Measurements from ENCODE around the gene VEZT.
"Not testable (repeated sequence)": the region's sequence is repeated elsewhere in the genome, so short reads cannot be mapped to it uniquely, and the experiment has no call there.

Gene VEZT

DNA sequence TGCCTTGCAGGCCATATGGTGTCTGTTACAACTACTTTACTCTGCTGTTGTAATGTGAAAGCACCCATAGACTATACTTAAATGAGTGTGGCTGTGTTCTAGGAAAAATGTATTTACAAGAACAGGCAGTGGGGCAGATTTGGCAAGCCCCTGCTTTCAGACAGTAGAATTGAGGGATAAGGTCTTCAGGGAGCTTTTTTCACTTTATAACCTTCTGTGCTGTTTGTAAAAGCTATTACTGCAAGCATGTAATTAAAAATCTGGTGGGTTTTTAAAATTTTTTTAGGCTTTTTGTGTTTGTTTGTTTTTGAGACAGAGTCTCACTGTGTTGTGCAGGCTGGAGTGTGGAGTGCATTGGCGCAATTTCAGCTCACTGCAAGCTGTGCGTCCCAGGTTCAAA, 73.9 kb downstream of the VEZT start:
- Mint-ChIP-seq H3K4me1 (no peaks in the 10 kb centered on the region), H3K4me3 (no peak overlapping the region)

DNA sequence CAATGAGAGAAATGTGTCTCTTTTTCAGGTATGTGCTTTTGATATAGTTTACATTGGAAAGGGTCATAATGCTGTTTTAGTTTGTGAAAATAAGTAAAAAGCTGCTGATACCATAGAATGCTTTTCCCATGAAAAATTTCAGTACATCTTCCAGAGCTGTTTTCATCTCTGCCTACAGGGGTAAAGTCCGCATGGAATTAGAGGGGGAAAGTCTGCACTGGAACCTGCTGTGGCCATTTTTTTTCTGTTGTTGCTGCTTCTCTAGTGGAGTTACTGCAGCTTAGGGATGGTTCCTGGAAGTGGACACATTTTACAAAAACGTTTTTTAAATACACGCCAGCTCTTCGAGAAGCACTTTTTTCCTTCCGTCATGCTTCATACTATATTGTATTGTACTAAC, 81.3 kb downstream of the VEZT start:
- peaks cover 6% of the 10 kb centered on the region for H3K4me1 Mint-ChIP-seq
- H3K27ac Mint-ChIP-seq: no peak overlapping the region
- H3K4me3 Mint-ChIP-seq: no peak overlapping the region
- no peaks in the 10 kb centered on the region for H3K27me3 Mint-ChIP-seq
- ATAC-seq: no peak
- DNase-seq: no peak
- no peaks in the 10 kb centered on the region for H3K9me3 Mint-ChIP-seq

More for the DNA sequence above, 73.9 kb downstream of the VEZT start:
- DNase-seq (no peak), ATAC-seq (no peak)
- Mint-ChIP-seq H3K9me3 (no peaks in the 10 kb centered on the region), H3K27me3 (no peaks in the 10 kb centered on the region), H3K27ac (peak overlapping the region in 1 of 2 donors; percentile 42)

DNA sequence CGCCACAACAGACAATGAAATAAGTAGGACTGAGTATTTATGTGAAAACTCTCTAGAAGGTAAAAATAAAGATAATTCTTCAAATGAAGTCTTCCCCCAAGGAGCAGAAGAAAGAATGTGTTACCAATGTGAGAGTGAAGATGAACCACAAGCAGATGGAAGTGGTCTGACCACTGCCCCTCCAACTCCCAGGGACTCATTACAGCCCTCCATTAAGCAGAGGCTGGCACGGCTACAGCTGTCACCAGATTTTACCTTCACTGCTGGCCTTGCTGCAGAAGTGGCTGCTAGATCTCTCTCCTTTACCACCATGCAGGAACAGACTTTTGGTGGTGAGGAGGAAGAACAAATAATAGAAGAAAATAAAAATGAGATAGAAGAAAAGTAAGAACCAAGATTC, 82.7 kb downstream of the VEZT start:
- Mint-ChIP-seq H3K4me3 (no peak overlapping the region), H3K9me3 (no peaks in the 10 kb centered on the region), H3K4me1 (peaks cover 6% of the 10 kb centered on the region), H3K27me3 (no peaks in the 10 kb centered on the region), H3K27ac (no peak overlapping the region)
- no peak for ATAC-seq
- DNase-seq: no peak

DNA sequence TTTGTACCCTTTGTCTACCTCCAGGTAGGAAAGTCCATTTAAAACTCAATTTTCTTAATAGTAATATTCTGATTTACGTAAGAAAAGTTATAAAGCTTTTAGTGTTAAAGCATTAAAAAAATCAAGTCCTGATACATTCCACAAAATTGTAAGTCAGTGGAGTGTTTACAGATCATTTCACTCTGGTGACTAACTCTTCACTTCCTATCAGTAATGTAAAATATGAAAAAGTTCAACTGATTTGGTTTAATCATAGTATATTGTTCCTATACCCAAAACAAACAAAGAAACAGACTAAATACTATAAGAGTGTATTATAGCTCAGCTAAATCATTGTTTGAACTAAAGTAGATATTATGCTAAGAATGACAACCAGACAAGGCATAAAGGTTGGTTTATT, 85.9 kb downstream of the VEZT start:
- H3K4me1 Mint-ChIP-seq: peaks cover 6% of the 10 kb centered on the region
- no peak overlapping the region for H3K27ac Mint-ChIP-seq
- no peaks in the 10 kb centered on the region for H3K9me3 Mint-ChIP-seq
- no peak overlapping the region for H3K4me3 Mint-ChIP-seq
- H3K27me3 Mint-ChIP-seq: no peaks in the 10 kb centered on the region
- DNase-seq (no peak), ATAC-seq (no peak)

DNA sequence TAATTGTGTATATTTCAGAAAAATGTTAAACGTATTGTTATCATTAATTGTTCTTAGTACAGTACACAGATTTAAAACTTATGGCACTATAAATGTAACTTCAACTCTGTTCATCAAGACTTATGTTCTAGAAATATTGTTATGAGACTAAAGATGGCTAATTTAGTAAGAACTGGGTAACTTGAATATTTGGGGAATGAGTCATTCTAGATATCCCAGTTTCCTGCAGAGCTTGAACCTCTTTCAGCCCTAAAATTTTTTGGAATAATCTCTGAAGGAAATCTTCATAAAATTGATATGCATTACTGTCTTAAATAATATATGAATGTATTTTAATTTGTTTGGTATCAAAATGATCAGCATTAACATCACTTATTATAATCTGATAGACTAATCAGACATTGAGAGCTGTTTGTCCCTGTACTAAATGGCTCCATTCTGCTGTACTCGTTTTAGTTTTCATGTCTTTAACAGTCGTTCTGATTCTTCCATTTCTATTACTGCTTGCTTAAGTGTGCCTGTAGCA, 87.1 kb downstream of the VEZT start:
- Mint-ChIP-seq H3K4me3 (no peak overlapping the region), H3K27ac (no peak overlapping the region), H3K27me3 (no peaks in the 10 kb centered on the region), H3K9me3 (no peaks in the 10 kb centered on the region), H3K4me1 (peaks cover 6% of the 10 kb centered on the region)
- ATAC-seq (no peak), DNase-seq (no peak)

DNA sequence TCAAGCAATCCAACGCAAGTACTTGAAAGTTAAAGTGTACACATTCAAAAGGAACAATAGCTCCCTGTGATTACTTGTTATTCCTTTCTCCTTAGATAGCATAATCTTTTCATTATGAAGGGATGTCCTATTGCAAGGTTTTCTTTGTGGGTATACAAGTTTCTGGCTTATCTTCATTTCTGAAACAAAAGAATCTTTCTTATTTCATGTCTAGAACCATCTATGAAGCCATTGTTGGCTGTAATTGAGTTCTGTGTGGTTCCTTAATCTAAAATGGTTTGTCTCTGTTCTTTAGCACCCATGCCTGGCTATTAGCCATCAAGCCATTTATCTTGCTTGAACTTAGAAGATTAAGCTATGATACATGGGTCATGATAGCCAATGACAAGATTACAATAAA, 95.0 kb downstream of the VEZT start:
- Mint-ChIP-seq H3K4me3 (no peak overlapping the region), H3K27ac (no peak overlapping the region), H3K9me3 (no peaks in the 10 kb centered on the region), H3K27me3 (peaks cover 14% of the 10 kb centered on the region), H3K4me1 (no peaks in the 10 kb centered on the region)
- DNase-seq (no peak), ATAC-seq (no peak)

DNA sequence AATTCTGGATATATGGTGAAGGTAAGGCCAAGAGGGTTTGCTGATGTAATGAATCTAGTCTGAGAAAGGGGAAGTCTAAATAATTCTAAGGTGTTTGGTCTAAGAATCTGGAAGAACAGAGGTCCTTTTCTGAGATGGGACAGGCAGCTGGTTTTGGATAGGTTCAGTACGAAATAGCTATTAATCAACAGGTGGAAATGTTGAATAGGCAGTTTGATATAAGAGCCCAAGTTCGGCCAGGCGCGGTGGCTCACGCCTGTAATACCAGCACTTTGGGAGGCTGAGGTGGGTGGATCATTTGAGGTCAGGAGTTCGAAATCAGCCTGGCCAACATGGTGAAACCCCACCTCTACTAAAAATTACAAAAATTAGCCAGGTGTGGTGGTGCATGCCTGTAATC, 97.1 kb downstream of the VEZT start:
- not testable (repeated sequence) for H3K4me3 Mint-ChIP-seq, H3K9me3 Mint-ChIP-seq, ATAC-seq, H3K27ac Mint-ChIP-seq, H3K4me1 Mint-ChIP-seq, DNase-seq
- peaks cover 14% of the 10 kb centered on the region for H3K27me3 Mint-ChIP-seq

DNA sequence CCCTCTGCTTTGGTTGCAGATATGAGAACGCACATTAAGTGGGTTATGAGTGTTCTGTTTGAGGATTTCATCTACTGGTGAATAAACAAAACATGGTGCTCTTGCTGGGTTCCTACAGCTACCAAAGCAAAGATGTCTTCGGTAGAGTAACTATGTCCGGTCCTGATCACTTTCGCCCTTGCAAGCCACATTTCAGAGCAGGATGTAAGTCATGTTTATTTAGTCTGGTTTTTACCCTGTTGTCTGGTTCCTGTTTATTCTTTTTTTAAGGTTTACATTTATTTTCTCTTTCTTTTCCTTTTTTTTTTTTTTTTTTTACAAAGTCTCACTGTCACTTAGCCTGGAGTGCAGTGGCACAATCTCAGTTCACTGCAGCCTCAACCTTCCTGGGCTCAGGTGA, 99.2 kb downstream of the VEZT start:
- DNase-seq (no peak), ATAC-seq (no peak)
- H3K9me3 Mint-ChIP-seq: no peaks in the 10 kb centered on the region
- H3K27me3 Mint-ChIP-seq: peaks cover 14% of the 10 kb centered on the region
- H3K4me1 Mint-ChIP-seq: no peaks in the 10 kb centered on the region
- H3K4me3 Mint-ChIP-seq: no peak overlapping the region
- no peak overlapping the region for H3K27ac Mint-ChIP-seq

DNA sequence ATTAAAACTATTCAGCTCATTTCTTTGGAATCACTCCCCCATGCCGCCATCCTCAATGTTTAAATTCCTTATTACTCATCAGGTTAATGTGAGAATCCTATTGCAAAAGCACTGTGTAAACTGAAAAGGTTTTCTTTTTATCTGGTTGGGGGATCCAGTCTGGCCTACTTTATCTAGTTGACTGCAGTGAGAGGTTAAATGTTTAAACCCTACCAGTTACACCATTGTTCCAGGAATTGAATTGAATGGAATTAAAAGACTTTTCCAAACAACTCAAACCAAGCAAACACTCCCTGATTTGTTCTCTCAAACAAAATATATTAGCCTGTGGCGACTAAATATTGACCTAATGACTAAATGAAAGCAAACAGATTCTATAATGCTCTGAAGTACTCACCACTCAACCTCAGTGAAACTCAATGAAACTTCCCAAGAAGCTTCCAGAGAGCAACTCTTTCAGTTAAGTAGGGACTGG, 100.5 kb downstream of the VEZT start:
- no peaks in the 10 kb centered on the region for H3K9me3 Mint-ChIP-seq
- no peak overlapping the region for H3K27ac Mint-ChIP-seq
- DNase-seq (no peak), ATAC-seq (no peak)
- no peak overlapping the region for H3K4me3 Mint-ChIP-seq
- no peaks in the 10 kb centered on the region for H3K4me1 Mint-ChIP-seq
- peaks cover 21% of the 10 kb centered on the region for H3K27me3 Mint-ChIP-seq

DNA sequence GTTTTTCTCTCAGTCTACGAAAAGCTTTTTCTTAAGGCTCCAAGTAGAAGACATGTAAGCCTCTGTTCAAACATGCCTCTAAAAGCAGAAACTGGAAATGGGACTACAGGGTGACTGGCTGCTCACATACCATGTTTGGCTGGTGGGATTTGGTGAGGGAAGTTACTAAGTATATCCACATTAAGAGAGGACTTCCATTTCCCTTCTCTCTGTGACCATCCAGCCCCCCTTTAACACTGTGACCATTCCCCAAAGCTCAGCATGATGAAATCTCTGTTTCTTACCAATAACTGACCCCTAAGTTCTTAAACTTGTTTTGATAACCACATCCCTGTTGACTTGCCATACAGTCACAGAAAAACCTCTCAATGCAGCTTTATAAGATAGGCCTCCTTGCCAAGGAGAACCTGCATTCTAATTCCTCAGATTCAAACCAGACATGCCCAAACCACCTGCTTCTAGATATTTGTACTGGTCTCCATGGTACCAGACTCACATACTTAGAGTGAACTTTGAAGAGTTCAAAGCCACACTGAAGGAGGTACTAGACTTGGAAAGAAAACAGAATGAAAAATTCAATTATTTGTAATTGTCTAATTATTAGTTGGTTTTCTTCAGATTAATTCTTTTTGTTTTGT, 102.2 kb downstream of the VEZT start:
- Mint-ChIP-seq H3K4me1 (no peaks in the 10 kb centered on the region), H3K27ac (no peak overlapping the region), H3K27me3 (peaks cover 8% of the 10 kb centered on the region), H3K4me3 (no peak overlapping the region), H3K9me3 (no peaks in the 10 kb centered on the region)
- ATAC-seq (no peak), DNase-seq (no peak)

DNA sequence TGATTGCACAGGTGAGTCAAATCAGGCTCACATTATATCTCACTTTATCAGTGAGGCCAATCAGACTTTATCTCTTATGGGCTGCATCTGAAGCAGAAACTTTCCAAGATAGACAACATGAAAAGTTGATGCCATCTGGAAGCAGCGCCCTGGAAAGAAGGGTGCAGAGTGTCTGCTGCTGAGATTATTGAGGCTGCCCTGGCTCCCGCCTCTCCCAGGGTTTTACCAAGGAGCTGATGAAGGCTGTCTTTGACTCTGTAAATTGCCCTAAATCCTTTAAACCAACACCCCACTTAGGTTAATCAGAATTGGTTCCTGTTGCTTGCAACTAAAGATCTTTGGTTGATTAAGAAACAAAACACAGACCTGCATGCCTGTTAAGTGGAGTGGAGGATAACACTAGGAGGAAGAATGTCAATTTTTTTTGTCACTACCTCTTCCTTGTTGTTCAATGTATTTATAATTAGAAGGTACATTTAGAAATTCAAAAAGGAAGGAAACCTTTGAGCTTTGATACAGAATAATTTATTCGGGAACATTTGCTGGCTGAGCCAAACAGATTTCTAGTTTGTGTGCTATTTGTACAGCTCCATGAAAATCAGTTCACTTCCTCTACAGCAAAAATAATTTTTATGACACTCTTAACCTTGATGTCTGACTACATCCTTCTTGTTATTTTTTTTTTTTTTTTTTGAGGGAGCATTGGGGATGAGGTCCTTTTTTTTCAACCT, 104.1 kb downstream of the VEZT start:
- Mint-ChIP-seq H3K27ac (peak overlapping the region in 1 of 2 donors; percentile 19), H3K4me1 (no peaks in the 10 kb centered on the region), H3K27me3 (peaks cover 7% of the 10 kb centered on the region), H3K9me3 (no peaks in the 10 kb centered on the region), H3K4me3 (no peak overlapping the region)
- DNase-seq (no peak), ATAC-seq (no peak)

DNA sequence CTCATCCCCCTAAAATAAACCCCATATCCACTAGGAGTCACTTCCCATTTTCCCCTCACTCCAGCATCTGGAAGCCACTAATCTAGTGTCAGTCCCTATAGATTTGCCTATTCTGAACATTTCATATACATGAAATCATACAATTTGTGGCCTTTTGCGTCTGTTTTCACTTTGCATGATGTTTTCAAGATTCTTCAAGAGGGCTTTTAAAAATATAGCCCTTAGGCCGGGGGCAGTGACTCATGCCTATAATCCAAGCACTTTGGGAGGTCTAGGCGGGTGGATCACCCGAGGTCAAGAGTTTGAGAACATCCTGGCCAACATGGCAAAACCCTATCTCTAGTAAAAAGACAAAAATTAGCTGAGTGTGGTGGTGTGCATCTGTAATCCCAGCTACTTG, 104.7 kb downstream of the VEZT start:
- no peak overlapping the region for H3K4me3 Mint-ChIP-seq
- peaks cover 7% of the 10 kb centered on the region for H3K27me3 Mint-ChIP-seq
- ATAC-seq: no peak
- no peaks in the 10 kb centered on the region for H3K9me3 Mint-ChIP-seq
- DNase-seq: no peak
- no peaks in the 10 kb centered on the region for H3K4me1 Mint-ChIP-seq
- peak overlapping the region in 1 of 2 donors; percentile 19 for H3K27ac Mint-ChIP-seq

DNA sequence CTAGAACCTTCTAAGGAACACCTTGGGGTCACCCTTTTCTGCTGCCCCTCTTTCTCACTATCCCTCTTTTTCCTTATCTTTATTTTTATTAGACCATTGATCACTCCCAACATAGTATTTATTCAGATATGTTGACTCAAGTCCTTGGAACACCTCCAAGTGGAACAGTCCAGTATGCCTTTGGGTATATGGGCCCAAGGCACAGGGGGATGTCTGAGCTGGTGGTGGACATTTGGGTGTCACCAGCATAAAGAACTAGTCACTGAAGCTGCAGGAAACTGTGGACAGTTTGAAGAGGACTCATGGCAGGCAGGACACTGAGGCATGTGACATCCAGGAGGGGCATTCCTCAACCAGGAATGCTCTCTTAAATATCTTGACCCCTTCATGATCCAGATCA, 105.6 kb downstream of the VEZT start:
- no peak for DNase-seq
- Mint-ChIP-seq H3K27me3 (peaks cover 7% of the 10 kb centered on the region), H3K9me3 (no peaks in the 10 kb centered on the region), H3K27ac (no peak overlapping the region), H3K4me1 (no peaks in the 10 kb centered on the region), H3K4me3 (no peak overlapping the region)
- ATAC-seq: no peak

DNA sequence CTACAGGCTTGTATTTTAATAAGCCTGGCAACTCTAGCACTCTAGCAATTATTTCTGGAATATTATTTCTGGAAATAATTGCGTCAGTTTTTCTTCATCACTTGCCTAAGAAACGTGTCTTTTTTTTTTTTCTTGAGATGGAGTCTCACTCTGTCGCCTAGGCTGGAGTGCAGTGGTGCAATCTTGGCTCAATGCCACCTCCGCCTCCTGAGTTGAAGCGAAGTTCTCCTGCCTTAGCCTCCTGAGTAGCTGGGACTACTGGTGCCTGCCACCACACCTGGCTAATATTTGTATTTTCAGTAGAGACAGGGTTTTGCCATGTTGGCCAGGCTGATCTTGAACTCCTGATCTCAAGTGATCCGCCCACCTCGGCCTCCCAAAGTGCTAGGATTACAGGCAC, 106.6 kb downstream of the VEZT start:
- not testable (repeated sequence) for DNase-seq, H3K9me3 Mint-ChIP-seq, H3K4me1 Mint-ChIP-seq, H3K27ac Mint-ChIP-seq, H3K4me3 Mint-ChIP-seq, H3K27me3 Mint-ChIP-seq, ATAC-seq

DNA sequence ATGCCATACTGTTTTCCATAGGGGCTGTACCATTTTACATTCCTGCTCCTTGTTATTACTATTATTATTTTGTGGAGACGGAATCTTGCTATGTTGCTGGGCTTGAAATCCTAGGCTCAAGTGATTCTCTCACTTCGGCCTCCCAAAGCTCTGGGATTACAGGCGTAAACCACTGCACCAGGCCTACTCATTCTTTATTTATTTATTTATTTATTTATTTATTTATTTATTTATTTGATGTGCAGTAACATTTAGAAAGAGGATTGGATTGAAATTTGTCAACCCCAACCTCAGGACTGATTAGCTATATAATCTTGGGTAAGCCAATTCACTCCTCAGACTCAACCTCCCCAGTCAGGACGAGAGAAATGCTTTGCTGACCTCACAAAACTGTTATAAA, 107.9 kb downstream of the VEZT start:
- no peak for ATAC-seq

DNA sequence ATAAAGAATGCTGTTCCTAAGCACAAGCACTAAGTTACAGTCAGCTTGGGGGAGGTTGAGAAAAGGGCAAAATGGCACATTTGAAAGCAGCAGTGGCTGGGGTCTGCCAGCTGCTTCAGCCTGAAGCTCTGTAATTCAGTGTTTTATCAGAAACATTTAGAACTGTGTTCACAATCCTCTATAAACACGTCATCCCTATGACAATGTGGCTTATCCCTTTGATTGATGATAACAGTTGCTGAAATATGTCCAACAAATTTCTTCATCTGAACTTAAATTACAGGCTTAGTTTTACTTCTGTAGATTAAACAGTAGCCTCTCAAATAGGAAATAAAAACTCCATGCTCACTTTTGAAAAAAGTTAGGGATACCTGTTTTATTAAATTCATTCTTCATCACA, 108.8 kb downstream of the VEZT start:
- H3K27ac Mint-ChIP-seq: no peak overlapping the region
- H3K4me1 Mint-ChIP-seq: no peaks in the 10 kb centered on the region
- DNase-seq (no peak), ATAC-seq (no peak)
- no peak overlapping the region for H3K4me3 Mint-ChIP-seq
- peaks cover 7% of the 10 kb centered on the region for H3K27me3 Mint-ChIP-seq
- H3K9me3 Mint-ChIP-seq: no peaks in the 10 kb centered on the region

More for the DNA sequence above, 107.9 kb downstream of the VEZT start:
- no peak overlapping the region for H3K27ac Mint-ChIP-seq
- peaks cover 7% of the 10 kb centered on the region for H3K27me3 Mint-ChIP-seq
- H3K9me3 Mint-ChIP-seq: no peaks in the 10 kb centered on the region
- no peak overlapping the region for H3K4me3 Mint-ChIP-seq
- H3K4me1 Mint-ChIP-seq: no peaks in the 10 kb centered on the region
- no peak for DNase-seq
